Kasumi-1 (cell line): Measurements from ENCODE around the gene AFAP1.

ENCODE experiments used
- DNase-seq, 2 experiments: peaks; one replicate each; lab custom pipeline; 2025; lab: John Stamatoyannopoulos, UW

Gene AFAP1

GRCh38 chr4:7755561-7755960, 184.1 kb downstream of the AFAP1 start:
- no peak for DNase-seq

GRCh38 chr4:7754565-7755262, 184.9 kb downstream of the AFAP1 start:
- no peak for DNase-seq

- no peak for DNase-seq
These were observed 185.7 kb downstream of the AFAP1 start for GRCh38 chr4:7753931-7754465.

GRCh38 chr4:7753271-7753670, 186.4 kb downstream of the AFAP1 start:
- DNase-seq, result no peak

GRCh38 chr4:7752649-7753048, 187.0 kb downstream of the AFAP1 start:
- DNase-seq, result no peak

- DNase-seq, result no peak
These were observed 188.7 kb downstream of the AFAP1 start for GRCh38 chr4:7750972-7751371.

GRCh38 chr4:7750523-7750922, 189.1 kb downstream of the AFAP1 start:
- DNase-seq, result no peak

- no peak for DNase-seq
These were observed 192.1 kb downstream of the AFAP1 start for GRCh38 chr4:7747566-7747965.

GRCh38 chr4:7747062-7747385, 192.6 kb downstream of the AFAP1 start:
- no peak for DNase-seq

GRCh38 chr4:7746351-7747061, 193.2 kb downstream of the AFAP1 start:
- DNase-seq, result no peak

- no peak for DNase-seq
These were observed 194.3 kb downstream of the AFAP1 start for GRCh38 chr4:7745301-7745885.

- DNase-seq, result peak; percentile 29 to 38
These were observed 195.4 kb downstream of the AFAP1 start for GRCh38 chr4:7744142-7744804.

GRCh38 chr4:7742807-7743280, 196.8 kb downstream of the AFAP1 start:
- peak in 1 of 2 experiments; percentile 2 for DNase-seq

GRCh38 chr4:7741946-7742806, 197.5 kb downstream of the AFAP1 start:
- no peak for DNase-seq

GRCh38 chr4:7740866-7741525, 198.7 kb downstream of the AFAP1 start:
- DNase-seq, result no peak

- DNase-seq, result no peak
These were observed 199.5 kb downstream of the AFAP1 start for GRCh38 chr4:7739918-7740865.

- no peak for DNase-seq
These were observed 200.4 kb downstream of the AFAP1 start for GRCh38 chr4:7739077-7739917.

GRCh38 chr4:7738458-7739076, 201.1 kb downstream of the AFAP1 start:
- DNase-seq, result peak; percentile 90 to 94
